Activated CD4-positive, alpha-beta T cell treated with anti-CD3 and anti-CD28 coated beads, Interleukin-2, Interleukin-4, amounts not matched to agents 100 ng/mL and 50 ng/mL, durations not matched to agents 16 hours and 8 hours (primary cell): ENCODE data around the gene KRT28.
"Not testable (repeated sequence)": the region's sequence is repeated elsewhere in the genome, so short reads cannot be mapped to it uniquely, and the experiment has no call there.

Experiments
- DNase-seq: peaks from one replicate; pipeline ENCODE4 v3.0.0-alpha.2; 2020; ENCODE audit warnings: low spot score

KRT28 gene

GRCh38 chr17:40818733-40819527 is 19.2 kb upstream of the KRT28 start:
- peak; percentile 82 for DNase-seq

DNA sequence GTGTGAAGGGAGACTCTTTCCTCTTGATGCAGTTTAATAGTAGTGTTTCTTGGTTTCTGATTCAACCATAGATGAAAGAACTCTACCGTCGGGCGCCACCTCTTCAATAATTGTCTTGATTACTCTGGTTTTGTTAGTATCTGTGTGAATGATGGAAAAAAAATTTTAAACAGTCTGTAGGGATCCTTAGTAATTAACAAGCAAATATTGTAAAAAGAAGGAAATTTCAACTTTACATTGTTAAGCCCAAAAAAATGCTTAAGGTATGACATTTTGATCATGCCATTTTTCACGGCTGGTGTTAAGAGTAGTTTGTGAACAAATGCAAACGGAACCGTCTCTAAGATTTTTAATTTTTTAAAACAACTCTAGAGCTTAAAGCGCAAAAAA is 18.6 kb upstream of the KRT28 start:
- no peak for DNase-seq

DNA sequence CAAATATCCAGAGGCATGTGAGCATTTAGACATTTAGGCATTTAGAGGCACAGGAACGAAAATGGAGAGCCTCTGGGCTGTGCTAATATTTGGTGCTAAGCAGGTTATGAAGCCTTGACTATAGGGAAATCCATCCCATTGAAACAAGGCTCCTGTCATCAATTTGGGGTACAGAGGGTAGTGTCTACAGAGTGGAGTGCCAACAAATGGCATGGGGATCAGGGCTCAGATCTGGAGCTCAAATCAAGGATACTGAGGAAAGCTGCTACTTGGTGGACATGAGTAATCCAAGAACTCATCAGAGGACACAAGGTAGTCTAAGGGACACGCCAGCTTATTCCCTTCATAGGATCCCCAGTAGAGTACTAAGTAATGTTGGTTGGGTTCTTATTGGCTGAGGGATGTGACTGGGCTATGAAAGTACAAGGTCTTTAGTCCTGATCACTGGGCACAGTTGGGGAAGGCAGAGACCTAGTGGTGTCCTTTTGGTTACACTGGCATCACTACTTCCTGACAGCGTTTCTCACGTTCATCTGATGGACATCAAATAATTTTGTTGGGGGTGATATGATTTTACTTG is 17.4 kb upstream of the KRT28 start:
- DNase-seq, result no peak

- no peak for DNase-seq
These were observed 16.8 kb upstream of the KRT28 start for GRCh38 chr17:40816569-40816968.

DNA sequence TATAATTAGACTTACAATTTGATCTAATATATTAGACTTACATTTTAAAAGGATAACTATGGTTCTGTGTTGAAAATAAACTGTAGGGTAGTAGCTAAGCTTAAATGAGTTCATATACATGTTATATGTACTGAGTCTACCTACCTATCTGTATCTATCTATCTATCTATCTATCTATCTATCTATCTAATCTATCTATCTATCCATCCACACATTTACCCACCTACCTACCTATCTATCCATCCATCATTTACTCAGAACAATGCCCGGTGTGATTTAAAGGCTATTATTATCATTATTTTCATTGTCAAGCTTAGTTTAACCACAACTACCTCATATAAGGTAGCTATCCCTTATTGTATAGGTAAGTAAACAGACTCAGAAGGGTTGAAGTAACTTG is 15.6 kb upstream of the KRT28 start:
- no peak for DNase-seq

DNA sequence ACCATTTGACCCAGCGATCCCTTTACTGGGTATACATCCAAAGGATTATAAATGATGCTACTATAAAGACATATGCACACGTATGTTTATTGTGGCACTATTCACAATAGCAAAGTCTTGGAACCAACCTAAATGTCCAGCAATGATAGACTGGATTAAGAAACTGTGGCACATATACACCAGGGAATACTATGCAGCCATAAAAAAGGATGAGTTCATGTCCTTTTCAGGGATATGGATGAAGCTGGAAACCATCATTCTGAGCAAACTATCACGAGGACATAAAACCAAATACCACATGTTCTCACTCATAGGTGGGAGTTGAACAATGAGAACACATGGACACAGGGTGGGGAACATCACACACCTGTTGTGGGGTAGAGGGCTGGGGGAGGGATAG is 14.9 kb upstream of the KRT28 start:
- not testable (repeated sequence) for DNase-seq

DNA sequence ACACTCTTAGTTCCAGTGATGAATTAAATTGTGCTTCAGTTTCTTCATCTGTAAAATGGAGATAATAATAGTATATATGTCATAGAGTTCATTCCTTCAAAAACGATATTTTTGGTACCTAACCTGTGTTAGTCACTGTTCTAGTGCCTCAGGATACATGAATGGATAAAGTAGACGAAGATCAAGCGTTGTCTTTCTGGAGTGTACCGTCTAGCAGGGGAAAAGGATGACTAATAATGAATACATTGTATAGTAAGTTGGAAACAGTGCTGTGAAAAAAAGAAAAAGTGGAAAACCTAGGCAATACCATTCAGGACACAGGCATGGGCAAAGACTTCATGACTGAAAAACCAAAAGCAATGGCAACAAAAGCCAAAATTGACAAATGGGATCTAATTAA is 14.0 kb upstream of the KRT28 start:
- DNase-seq, result no peak

DNA sequence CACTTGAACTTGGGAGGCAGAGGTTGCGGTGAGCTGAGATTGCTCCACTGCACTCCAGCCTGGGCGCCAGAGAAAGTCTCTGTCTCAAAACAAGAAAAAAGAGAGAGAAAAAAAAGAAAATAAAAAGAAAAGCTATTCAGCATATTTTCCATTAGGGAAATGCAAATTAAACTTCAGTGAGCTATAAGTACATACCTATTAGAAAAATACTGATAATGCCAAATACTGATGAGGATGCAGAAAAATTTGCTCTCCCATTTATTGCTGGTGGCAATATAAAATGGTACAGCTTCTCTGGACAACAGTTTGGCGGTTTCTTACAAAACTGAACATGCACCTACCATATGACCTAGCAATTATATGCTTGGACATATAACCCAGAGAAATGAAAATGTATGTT is 12.9 kb upstream of the KRT28 start:
- DNase-seq, result no peak

- no peak for DNase-seq
These were observed 10.7 kb upstream of the KRT28 start for GRCh38 chr17:40810494-40810893.

GRCh38 chr17:40809721-40810421 is 10.1 kb upstream of the KRT28 start:
- DNase-seq, result no peak

GRCh38 chr17:40806131-40806530 is 6.4 kb upstream of the KRT28 start:
- no peak for DNase-seq

GRCh38 chr17:40803617-40804082 is 3.9 kb upstream of the KRT28 start:
- DNase-seq, result peak; percentile 74

GRCh38 chr17:40801157-40801556 is 1.4 kb upstream of the KRT28 start:
- DNase-seq, result no peak

GRCh38 chr17:40800381-40800780 is 622 bp upstream of the KRT28 start:
- no peak for DNase-seq

- no peak for DNase-seq
These were observed 2.9 kb downstream of the KRT28 start for GRCh38 chr17:40796846-40797245.

GRCh38 chr17:40795019-40795667 is 4.6 kb downstream of the KRT28 start:
- no peak for DNase-seq

DNA sequence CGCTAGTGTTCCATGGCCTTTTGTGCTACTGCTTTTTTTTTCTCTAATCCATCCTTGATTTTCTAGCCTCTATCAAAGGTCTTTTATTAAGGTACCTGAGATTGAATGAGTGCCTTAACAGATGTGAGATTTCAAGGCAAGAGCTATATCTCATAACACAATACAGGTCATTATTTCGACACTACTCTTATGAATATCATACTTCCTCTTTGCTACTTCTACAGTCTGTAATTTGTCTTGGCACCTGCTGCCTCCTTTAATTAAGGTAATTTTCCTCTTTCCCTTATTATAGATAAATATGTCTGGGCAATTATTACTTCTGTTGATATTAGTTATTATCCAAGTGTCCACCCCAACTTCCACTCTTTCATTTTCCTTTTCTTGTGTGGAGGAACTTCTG is 5.3 kb downstream of the KRT28 start:
- no peak for DNase-seq

GRCh38 chr17:40793832-40794231 is 5.9 kb downstream of the KRT28 start:
- DNase-seq, result no peak

DNA sequence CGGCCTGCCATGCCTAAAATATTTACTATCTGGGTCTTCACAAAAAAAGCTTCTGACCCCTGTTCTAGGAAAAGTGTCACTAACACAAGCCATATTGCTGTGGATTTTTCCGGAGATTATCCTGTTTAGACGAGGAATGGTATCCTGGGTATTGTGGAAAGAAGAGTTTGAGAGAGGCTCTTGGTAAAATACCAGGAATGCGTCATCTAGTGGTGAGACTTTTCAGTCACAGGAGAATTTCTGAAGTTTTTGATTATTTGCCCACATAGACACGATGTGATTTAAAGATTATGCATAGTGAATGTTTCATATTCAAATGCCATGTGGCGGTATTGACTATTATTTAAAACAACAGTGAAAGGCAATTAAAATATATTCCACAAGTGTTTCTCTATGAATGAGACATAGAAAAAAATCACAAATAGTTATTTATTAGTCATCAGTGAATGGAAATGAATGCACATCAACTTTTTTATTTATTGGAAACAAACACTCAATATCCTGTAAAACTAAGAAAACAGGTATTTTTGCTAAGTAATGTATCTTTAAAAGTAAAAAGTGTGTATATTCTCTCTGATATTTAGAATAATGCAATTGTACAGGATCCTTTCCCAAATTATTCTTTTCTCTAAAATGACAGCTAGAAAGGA is 7.8 kb downstream of the KRT28 start:
- DNase-seq, result no peak

GRCh38 chr17:40791111-40791510 is 8.6 kb downstream of the KRT28 start:
- DNase-seq, result no peak

- no peak for DNase-seq
These were observed 17.3 kb downstream of the KRT28 start, which contains the start of gene KRT27 for GRCh38 chr17:40782450-40782849. Gene KRT27, minus strand, starts transcription at chr17:40782550. Its CDS starts 57 bp downstream, at chr17:40782493.
